SK-N-SH treated with all-trans-retinoic acid at 6 μM for 48 hours (cell line): ENCODE data around the gene ZNF689.

ENCODE experiments used
- ATAC-seq: fragments of 200-7000 bp; cut with Tn5 transposase; 3 replicates; pipeline ENCODE4 v1.9.1; 2020; ENCODE audit warnings: mild to moderate bottlenecking, moderate library complexity
- BACH2 ChIP-seq: fragments of 250-450 bp; sonication (Bioruptor Pico); IDR thresholded peaks from 2 replicates; pipeline ENCODE4 v1.9.0; 2021; ENCODE audit warnings: mild to moderate bottlenecking, borderline replicate concordance
- CREB5 ChIP-seq: fragments of 250-450 bp; sonication (Bioruptor Pico); IDR thresholded peaks from 2 replicates; pipeline ENCODE4 v1.5.1; 2020; ENCODE audit warnings: low read depth, mild to moderate bottlenecking, moderate library complexity
- CSDC2 ChIP-seq: fragments of 250-450 bp; sonication (Bioruptor Pico); IDR thresholded peaks from 2 replicates; pipeline ENCODE4 v1.5.0; 2020; ENCODE audit warnings: mild to moderate bottlenecking, moderate library complexity
- CSRNP3 ChIP-seq: fragments of 250-450 bp; sonication (Bioruptor Pico); IDR thresholded peaks from 2 replicates; pipeline ENCODE4 v1.5.1; 2021; ENCODE audit warnings: mild to moderate bottlenecking, moderate library complexity
- ESRRG ChIP-seq: fragments of 250-450 bp; sonication (Bioruptor Pico); IDR thresholded peaks from 2 replicates; pipeline ENCODE4 v1.6.1; 2021; ENCODE audit warnings: mild to moderate bottlenecking
- GLIS3 ChIP-seq: fragments of 250-450 bp; sonication (Bioruptor Pico); IDR thresholded peaks from 2 replicates; pipeline ENCODE4 v1.5.0; 2020; ENCODE audit warnings: mild to moderate bottlenecking, moderate library complexity
- ISL1 ChIP-seq: fragments of 250-450 bp; sonication (Bioruptor Pico); IDR thresholded peaks from 2 replicates; pipeline ENCODE4 v2.1.2; 2022; ENCODE audit warnings: mild to moderate bottlenecking, moderate library complexity
- OSR1 ChIP-seq: fragments of 250-450 bp; sonication (Bioruptor Pico); IDR thresholded peaks from 2 replicates; pipeline ENCODE4 v1.8.0; 2022; ENCODE audit warnings: moderate library complexity, mild to moderate bottlenecking, inconsistent platforms
- PATZ1 ChIP-seq: fragments of 250-450 bp; sonication (Bioruptor Pico); IDR thresholded peaks from 2 replicates; pipeline ENCODE4 v1.8.0; 2020; ENCODE audit warnings: mild to moderate bottlenecking, moderate library complexity, borderline replicate concordance
- POU6F1 ChIP-seq: fragments of 250-450 bp; sonication (Bioruptor Pico); IDR thresholded peaks from 2 replicates; pipeline ENCODE4 v1.8.0; 2021; ENCODE audit warnings: low read depth, mild to moderate bottlenecking, moderate library complexity, borderline replicate concordance
- RARB ChIP-seq: fragments of 250-450 bp; sonication (Bioruptor Pico); IDR thresholded peaks from 2 replicates; pipeline ENCODE4 v1.8.0; 2021; ENCODE audit warnings: mild to moderate bottlenecking, moderate library complexity
- SNAI2 ChIP-seq: fragments of 250-450 bp; sonication (Bioruptor Pico); IDR thresholded peaks from 2 replicates; pipeline ENCODE4 v1.5.0; 2020; ENCODE audit warnings: mild to moderate bottlenecking, moderate library complexity
- TCF4 ChIP-seq: fragments of 250-450 bp; sonication (Bioruptor Pico); IDR thresholded peaks from 2 replicates; pipeline ENCODE4 v1.8.0; 2021; ENCODE audit warnings: mild to moderate bottlenecking, moderate library complexity, borderline replicate concordance
- TOX ChIP-seq: fragments of 250-450 bp; sonication (Bioruptor Pico); IDR thresholded peaks from 2 replicates; pipeline ENCODE4 v1.8.0; 2021; ENCODE audit warnings: mild to moderate bottlenecking, moderate library complexity, borderline replicate concordance
- TSHZ2 ChIP-seq: fragments of 250-450 bp; sonication (Bioruptor Pico); IDR thresholded peaks from 2 replicates; pipeline ENCODE4 v1.5.0; 2020; ENCODE audit warnings: mild to moderate bottlenecking, moderate library complexity
- ZC3H10 ChIP-seq: fragments of 250-450 bp; sonication (Bioruptor Pico); IDR thresholded peaks from 2 replicates; pipeline ENCODE4 v1.5.1; 2021; ENCODE audit warnings: mild to moderate bottlenecking, moderate library complexity
- ZFP3 ChIP-seq: fragments of 250-450 bp; sonication (Bioruptor Pico); IDR thresholded peaks from 2 replicates; pipeline ENCODE4 v1.5.0; 2020; ENCODE audit warnings: mild to moderate bottlenecking, moderate library complexity
- ZFP30 ChIP-seq: fragments of 450-650 bp; formaldehyde crosslinking; IDR thresholded peaks from 2 replicates; pipeline ENCODE4 v1.5.0; 2022; ENCODE audit warnings: mild to moderate bottlenecking, moderate library complexity
- ZNF565 ChIP-seq: fragments of 450-650 bp; formaldehyde crosslinking; conservative IDR thresholded peaks from 2 replicates; pipeline ENCODE4 v1.5.0; 2020; ENCODE audit warnings: low read depth, mild to moderate bottlenecking, moderate library complexity
- ZNF70 ChIP-seq: fragments of 450-650 bp; formaldehyde crosslinking; IDR thresholded peaks from 2 replicates; pipeline ENCODE4 v1.5.0; 2020; ENCODE audit warnings: mild to moderate bottlenecking, moderate library complexity
- ZNF8 ChIP-seq: fragments of 450-650 bp; formaldehyde crosslinking; IDR thresholded peaks from 2 replicates; pipeline ENCODE4 v1.5.0; 2020; ENCODE audit warnings: mild to moderate bottlenecking, moderate library complexity

The ZNF689 gene

GRCh38 chr16:30654856-30655255, 44.7 kb upstream of the ZNF689 start (continued):
- TF ChIP-seq ZNF8 (CRISPR knock-in tag) (no peak), OSR1 (CRISPR knock-in tag) (no peak), ZNF565 (CRISPR knock-in tag) (no peak), ZC3H10 (CRISPR knock-in tag) (no peak), POU6F1 (CRISPR knock-in tag) (no peak), RARB (no peak), TCF4 (no peak), ZFP3 (CRISPR knock-in tag) (no peak), CSRNP3 (CRISPR knock-in tag) (no peak)

- TF ChIP-seq GLIS3 (CRISPR knock-in tag) (no peak), TCF4 (no peak), OSR1 (CRISPR knock-in tag) (no peak), BACH2 (CRISPR knock-in tag) (no peak), POU6F1 (CRISPR knock-in tag) (no peak), ZNF70 (CRISPR knock-in tag) (no peak), TSHZ2 (no peak), CREB5 (no peak), SNAI2 (CRISPR knock-in tag) (no peak), ESRRG (CRISPR knock-in tag) (no peak), ISL1 (CRISPR knock-in tag) (no peak), ZFP3 (CRISPR knock-in tag) (no peak), CSDC2 (no peak), ZC3H10 (CRISPR knock-in tag) (no peak), PATZ1 (no peak), CSRNP3 (CRISPR knock-in tag) (no peak), RARB (no peak), ZNF8 (CRISPR knock-in tag) (no peak), TOX (no peak), ZFP30 (CRISPR knock-in tag) (no peak)
- no peak for ATAC-seq
Measured at GRCh38 chr16:30652718-30653117, 42.5 kb upstream of the ZNF689 start.
